GM23338 (cell line): Measurements from ENCODE around the gene ZNF622. TPM values are rescaled to one million over a fixed set of nuclear protein-coding genes. Genes with fewer than 3 reads are reported as not detected.

Experiments
- ATAC-seq: fragments of 200-7000 bp; cut with Tn5 transposase; 3 replicates; pipeline ENCODE4 v1.9.1; 2020
- DNase-seq: peaks from one replicate; pipeline ENCODE4 v3.0.0-alpha.2; 2015; ENCODE audit warnings: low spot score
- H2AFZ ChIP-seq: fragments of 200-600 bp; sonication (generic); 2 replicates; pipeline ENCODE4 v1.8.0; 2016; ENCODE audit warnings: antibody characterized with exemption, mild to moderate bottlenecking, moderate library complexity
- H3F3A ChIP-seq: fragments of 200-600 bp; sonication (generic); replicated peaks from 2 replicates; pipeline ENCODE4 v1.8.0; 2017; ENCODE audit warnings: antibody characterized with exemption, mixed run types, low read depth
- H3K27ac ChIP-seq: fragments of 200-600 bp; sonication (generic); 2 replicates; pipeline ENCODE4 v1.6.1; 2016; ENCODE audit warnings: low read depth
- H3K27me3 ChIP-seq: fragments of 200-600 bp; sonication (generic); 2 replicates; pipeline ENCODE4 v1.8.0; 2016; ENCODE audit warnings: mild to moderate bottlenecking, mixed run types, moderate library complexity; ENCODE audit not compliant: insufficient read depth
- H3K36me3 ChIP-seq: fragments of 200-600 bp; sonication (generic); 2 replicates; pipeline ENCODE4 v1.8.0; 2016; ENCODE audit warnings: mild to moderate bottlenecking; ENCODE audit not compliant: insufficient read depth
- H3K4me1 ChIP-seq: fragments of 200-600 bp; sonication (generic); 2 replicates; pipeline ENCODE4 v1.8.0; 2016; ENCODE audit warnings: mild to moderate bottlenecking, moderate library complexity; ENCODE audit not compliant: insufficient read depth
- H3K4me2 ChIP-seq: fragments of 200-600 bp; sonication (generic); 2 replicates; pipeline ENCODE4 v1.7.1; 2017; ENCODE audit warnings: mixed run types
- H3K4me3 ChIP-seq: fragments of 200-600 bp; sonication (generic); 2 replicates; pipeline ENCODE4 v1.6.1; 2016; ENCODE audit warnings: mixed run types
- H3K79me2 ChIP-seq: fragments of 200-600 bp; sonication (generic); replicated peaks from 2 replicates; pipeline ENCODE4 v1.8.0; 2017; ENCODE audit warnings: mild to moderate bottlenecking; ENCODE audit not compliant: insufficient read depth
- H3K9me2 ChIP-seq: fragments of 200-600 bp; sonication (generic); 2 replicates; pipeline ENCODE4 v1.8.0; 2017; ENCODE audit not compliant: insufficient read depth
- H4K20me1 ChIP-seq: fragments of 200-600 bp; sonication (generic); replicated peaks from 2 replicates; pipeline ENCODE4 v1.8.0; 2017; ENCODE audit warnings: mild to moderate bottlenecking; ENCODE audit not compliant: insufficient read depth
- H3K27ac Mint-ChIP-seq: 2 replicates; pipeline ENCODE4 v1.8.0; 2020; ENCODE audit warnings: inconsistent platforms, mild to moderate bottlenecking, moderate library complexity, mixed read lengths
- H3K27me3 Mint-ChIP-seq: 3 replicates; pipeline ENCODE4 v1.8.0; 2022; ENCODE audit warnings: low read depth, mild to moderate bottlenecking, moderate library complexity, mixed read lengths, inconsistent platforms; ENCODE audit not compliant: insufficient read depth, poor library complexity
- H3K36me3 Mint-ChIP-seq: 3 replicates; pipeline ENCODE4 v1.8.0; 2021; ENCODE audit warnings: low read depth, mild to moderate bottlenecking, inconsistent platforms, moderate library complexity, mixed read lengths
- H3K4me1 Mint-ChIP-seq: 3 replicates; pipeline ENCODE4 v1.8.0; 2020; ENCODE audit warnings: mild to moderate bottlenecking, inconsistent platforms, mixed read lengths
- H3K4me3 Mint-ChIP-seq: 3 replicates; pipeline ENCODE4 v1.8.0; 2021; ENCODE audit warnings: moderate library complexity, mild to moderate bottlenecking, inconsistent platforms, mixed read lengths
- H3K9me3 Mint-ChIP-seq: 3 replicates; pipeline ENCODE4 v1.8.0; 2020; ENCODE audit warnings: moderate library complexity, mild to moderate bottlenecking, inconsistent platforms, mixed read lengths
- CREB1 ChIP-seq: fragments of 250-450 bp; sonication (Bioruptor Pico); IDR thresholded peaks from 2 replicates; pipeline ENCODE4 v1.5.0; 2020; ENCODE audit warnings: low read depth, mild to moderate bottlenecking, moderate library complexity
- CTCF ChIP-seq, 2 experiments: fragments of 200-600 bp in 1 of 2; sonication (generic) in 1 of 2; conservative IDR thresholded peaks; 2 replicates each; pipeline versions ENCODE4 v1.5.1 to v1.6.1; 2016 to 2017; ENCODE audit warnings: antibody characterized with exemption in 2 of 2, low read depth in 2 of 2, mild to moderate bottlenecking in 2 of 2, moderate library complexity in 1 of 2
- ETS1 ChIP-seq: IDR thresholded peaks from 2 replicates; pipeline ENCODE4 v1.6.1; 2016; ENCODE audit warnings: antibody characterized with exemption
- EZH2 ChIP-seq: fragments of 200-600 bp; sonication (generic); IDR thresholded peaks from one replicate; pipeline ENCODE4 v1.8.0; 2017; ENCODE audit warnings: antibody characterized with exemption, mild to moderate bottlenecking, low read depth; ENCODE audit not compliant: unreplicated experiment
- EZH2phosphoT487 ChIP-seq: fragments of 200-600 bp; sonication (generic); IDR thresholded peaks from one replicate; pipeline ENCODE4 v1.8.1; 2018; ENCODE audit warnings: antibody characterized with exemption; ENCODE audit not compliant: unreplicated experiment
- JUNB ChIP-seq: IDR thresholded peaks from one replicate; pipeline ENCODE4 v1.6.1; 2016; ENCODE audit warnings: antibody characterized with exemption; ENCODE audit not compliant: unreplicated experiment
- NANOG ChIP-seq: IDR thresholded peaks from 2 replicates; pipeline ENCODE4 v1.6.1; 2016; ENCODE audit warnings: antibody characterized with exemption, borderline replicate concordance
- POLR2AphosphoS5 ChIP-seq: IDR thresholded peaks from 2 replicates; pipeline ENCODE4 v1.6.1; 2016; ENCODE audit warnings: antibody characterized with exemption, low read depth
- REST ChIP-seq: IDR thresholded peaks from one replicate; pipeline ENCODE4 v1.6.1; 2018; ENCODE audit warnings: antibody characterized with exemption; ENCODE audit not compliant: unreplicated experiment
- STAT1 ChIP-seq: IDR thresholded peaks from one replicate; pipeline ENCODE4 v1.6.1; 2016; ENCODE audit warnings: antibody characterized with exemption; ENCODE audit not compliant: unreplicated experiment
- ZNF114 ChIP-seq: fragments of 250-450 bp; sonication (Bioruptor Pico); IDR thresholded peaks from 2 replicates; pipeline ENCODE4 v1.5.0; 2020; ENCODE audit warnings: mild to moderate bottlenecking, moderate library complexity
- ZNF331 ChIP-seq: fragments of 250-450 bp; sonication (Bioruptor Pico); IDR thresholded peaks from 2 replicates; pipeline ENCODE4 v1.5.0; 2020; ENCODE audit warnings: low read depth, mild to moderate bottlenecking, moderate library complexity
- ZNF462 ChIP-seq: fragments of 250-450 bp; sonication (Bioruptor Pico); IDR thresholded peaks from 2 replicates; pipeline ENCODE4 v1.5.0; 2020; ENCODE audit warnings: mild to moderate bottlenecking, moderate library complexity
- polyA plus RNA-seq: library from polyadenylated mRNA; unstranded; fragments of >200 nt; fragmentation: Nextera tagmentation; extraction: Ambion mirVana; gene quantifications from 2 replicates; pipeline ENCODE4 v1.2.1, GENCODE V29; 2016
- total RNA-seq: library from RNA; depleted of rRNA; stranded (reverse); fragments of >200 nt; shearing (Covaris generic); gene quantifications from 2 replicates; pipeline ENCODE4 v1.2.3, GENCODE V29; 2014

The ZNF622 gene
- total and polyA plus RNA-seq, 2 experiments from 2014 or later = 20.1 to 30.7 TPM

GRCh38 chr5:16493261-16493660 is 27.7 kb upstream of the ZNF622 start:
- no peak overlapping the region for H3K4me3 Mint-ChIP-seq
- Histone ChIP-seq H3K4me3 (no peak overlapping the region), H2AFZ (no peak overlapping the region), H3K4me2 (no peak overlapping the region), H3K4me1 (no peaks in the 10 kb centered on the region), H3K9me2 (no peaks in the 10 kb centered on the region), H3K36me3 (no peaks in the 10 kb centered on the region), H3K79me2 (no peaks in the 10 kb centered on the region), H3K27ac (no peak overlapping the region), H3F3A (no peaks in the 10 kb centered on the region), H3K27me3 (no peaks in the 10 kb centered on the region), H4K20me1 (no peaks in the 10 kb centered on the region)
- ATAC-seq = no peak
- peaks cover 21% of the 10 kb centered on the region for H3K36me3 Mint-ChIP-seq
- H3K27me3 Mint-ChIP-seq = no peaks in the 10 kb centered on the region
- no peak for TF ChIP-seq EZH2
- no peak for TF ChIP-seq ZNF114 (CRISPR knock-in tag)
- TF ChIP-seq NANOG = no peak
- TF ChIP-seq JUNB = no peak
- TF ChIP-seq STAT1 = no peak
- TF ChIP-seq CREB1 (CRISPR knock-in tag) = no peak
- no peak for TF ChIP-seq CTCF (conservative IDR thresholded peaks at IDR 0.05; ENCODE audit: low read depth in 2 of 2)
- TF ChIP-seq ZNF462 = no peak
- no peak for TF ChIP-seq ETS1
- no peak for TF ChIP-seq EZH2phosphoT487
- no peak for TF ChIP-seq POLR2AphosphoS5
- TF ChIP-seq REST = no peak
- no peak for TF ChIP-seq ZNF331 (CRISPR knock-in tag)
- H3K9me3 Mint-ChIP-seq = peaks cover 28% of the 10 kb centered on the region
- DNase-seq = no peak
- no peaks in the 10 kb centered on the region for H3K4me1 Mint-ChIP-seq
- H3K27ac Mint-ChIP-seq = no peak overlapping the region
